ENCODE data around the gene RNF10. TPM values are rescaled to one million over a fixed set of nuclear protein-coding genes. Genes with fewer than 3 reads are reported as not detected.
A peak's percentile ranks its signal among the peaks of the same experiment; 100 is the strongest.

The RNF10 gene
- total and polyA plus RNA-seq, 9 of the 15 experiments (the other 6 are each of a cell fraction or from before 2014, with no cell fraction given) = 43.0 to 139 (median 80.1) TPM

DNA sequence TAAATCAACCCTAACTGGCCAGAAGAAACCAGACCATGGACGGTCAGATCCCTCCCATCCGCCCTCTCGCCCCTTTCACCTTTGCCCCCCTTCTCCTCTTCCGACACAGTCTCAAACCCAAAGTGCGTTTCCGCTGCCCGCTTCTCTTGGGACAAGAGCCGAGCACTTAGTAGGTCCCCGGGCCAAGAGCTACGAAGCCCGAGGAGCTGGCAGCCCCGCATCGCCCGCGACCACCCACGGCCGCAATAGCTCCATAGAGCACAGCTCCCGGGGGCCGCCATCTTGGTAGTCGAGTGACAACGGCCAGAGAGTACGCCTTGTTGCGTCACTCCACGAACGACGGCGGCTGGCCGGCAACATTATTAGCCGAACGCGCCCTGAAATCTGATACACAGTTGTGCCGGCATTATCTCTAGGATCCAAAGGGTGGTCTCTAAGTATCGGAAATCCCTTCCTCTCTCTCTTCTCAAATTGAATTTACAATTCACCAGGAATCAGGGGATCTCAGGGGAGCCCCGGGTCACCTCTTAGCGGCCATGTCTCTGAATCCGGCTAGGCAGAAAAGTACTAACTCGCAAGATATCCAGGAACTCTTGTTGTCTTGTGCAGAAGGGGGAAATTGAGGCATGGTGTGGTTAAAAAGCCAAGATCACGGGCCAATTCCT is 5.2 kb upstream of the RNF10 start, which contains the start of gene COQ5 (continued):
- TF ChIP-seq, protein P1, sequence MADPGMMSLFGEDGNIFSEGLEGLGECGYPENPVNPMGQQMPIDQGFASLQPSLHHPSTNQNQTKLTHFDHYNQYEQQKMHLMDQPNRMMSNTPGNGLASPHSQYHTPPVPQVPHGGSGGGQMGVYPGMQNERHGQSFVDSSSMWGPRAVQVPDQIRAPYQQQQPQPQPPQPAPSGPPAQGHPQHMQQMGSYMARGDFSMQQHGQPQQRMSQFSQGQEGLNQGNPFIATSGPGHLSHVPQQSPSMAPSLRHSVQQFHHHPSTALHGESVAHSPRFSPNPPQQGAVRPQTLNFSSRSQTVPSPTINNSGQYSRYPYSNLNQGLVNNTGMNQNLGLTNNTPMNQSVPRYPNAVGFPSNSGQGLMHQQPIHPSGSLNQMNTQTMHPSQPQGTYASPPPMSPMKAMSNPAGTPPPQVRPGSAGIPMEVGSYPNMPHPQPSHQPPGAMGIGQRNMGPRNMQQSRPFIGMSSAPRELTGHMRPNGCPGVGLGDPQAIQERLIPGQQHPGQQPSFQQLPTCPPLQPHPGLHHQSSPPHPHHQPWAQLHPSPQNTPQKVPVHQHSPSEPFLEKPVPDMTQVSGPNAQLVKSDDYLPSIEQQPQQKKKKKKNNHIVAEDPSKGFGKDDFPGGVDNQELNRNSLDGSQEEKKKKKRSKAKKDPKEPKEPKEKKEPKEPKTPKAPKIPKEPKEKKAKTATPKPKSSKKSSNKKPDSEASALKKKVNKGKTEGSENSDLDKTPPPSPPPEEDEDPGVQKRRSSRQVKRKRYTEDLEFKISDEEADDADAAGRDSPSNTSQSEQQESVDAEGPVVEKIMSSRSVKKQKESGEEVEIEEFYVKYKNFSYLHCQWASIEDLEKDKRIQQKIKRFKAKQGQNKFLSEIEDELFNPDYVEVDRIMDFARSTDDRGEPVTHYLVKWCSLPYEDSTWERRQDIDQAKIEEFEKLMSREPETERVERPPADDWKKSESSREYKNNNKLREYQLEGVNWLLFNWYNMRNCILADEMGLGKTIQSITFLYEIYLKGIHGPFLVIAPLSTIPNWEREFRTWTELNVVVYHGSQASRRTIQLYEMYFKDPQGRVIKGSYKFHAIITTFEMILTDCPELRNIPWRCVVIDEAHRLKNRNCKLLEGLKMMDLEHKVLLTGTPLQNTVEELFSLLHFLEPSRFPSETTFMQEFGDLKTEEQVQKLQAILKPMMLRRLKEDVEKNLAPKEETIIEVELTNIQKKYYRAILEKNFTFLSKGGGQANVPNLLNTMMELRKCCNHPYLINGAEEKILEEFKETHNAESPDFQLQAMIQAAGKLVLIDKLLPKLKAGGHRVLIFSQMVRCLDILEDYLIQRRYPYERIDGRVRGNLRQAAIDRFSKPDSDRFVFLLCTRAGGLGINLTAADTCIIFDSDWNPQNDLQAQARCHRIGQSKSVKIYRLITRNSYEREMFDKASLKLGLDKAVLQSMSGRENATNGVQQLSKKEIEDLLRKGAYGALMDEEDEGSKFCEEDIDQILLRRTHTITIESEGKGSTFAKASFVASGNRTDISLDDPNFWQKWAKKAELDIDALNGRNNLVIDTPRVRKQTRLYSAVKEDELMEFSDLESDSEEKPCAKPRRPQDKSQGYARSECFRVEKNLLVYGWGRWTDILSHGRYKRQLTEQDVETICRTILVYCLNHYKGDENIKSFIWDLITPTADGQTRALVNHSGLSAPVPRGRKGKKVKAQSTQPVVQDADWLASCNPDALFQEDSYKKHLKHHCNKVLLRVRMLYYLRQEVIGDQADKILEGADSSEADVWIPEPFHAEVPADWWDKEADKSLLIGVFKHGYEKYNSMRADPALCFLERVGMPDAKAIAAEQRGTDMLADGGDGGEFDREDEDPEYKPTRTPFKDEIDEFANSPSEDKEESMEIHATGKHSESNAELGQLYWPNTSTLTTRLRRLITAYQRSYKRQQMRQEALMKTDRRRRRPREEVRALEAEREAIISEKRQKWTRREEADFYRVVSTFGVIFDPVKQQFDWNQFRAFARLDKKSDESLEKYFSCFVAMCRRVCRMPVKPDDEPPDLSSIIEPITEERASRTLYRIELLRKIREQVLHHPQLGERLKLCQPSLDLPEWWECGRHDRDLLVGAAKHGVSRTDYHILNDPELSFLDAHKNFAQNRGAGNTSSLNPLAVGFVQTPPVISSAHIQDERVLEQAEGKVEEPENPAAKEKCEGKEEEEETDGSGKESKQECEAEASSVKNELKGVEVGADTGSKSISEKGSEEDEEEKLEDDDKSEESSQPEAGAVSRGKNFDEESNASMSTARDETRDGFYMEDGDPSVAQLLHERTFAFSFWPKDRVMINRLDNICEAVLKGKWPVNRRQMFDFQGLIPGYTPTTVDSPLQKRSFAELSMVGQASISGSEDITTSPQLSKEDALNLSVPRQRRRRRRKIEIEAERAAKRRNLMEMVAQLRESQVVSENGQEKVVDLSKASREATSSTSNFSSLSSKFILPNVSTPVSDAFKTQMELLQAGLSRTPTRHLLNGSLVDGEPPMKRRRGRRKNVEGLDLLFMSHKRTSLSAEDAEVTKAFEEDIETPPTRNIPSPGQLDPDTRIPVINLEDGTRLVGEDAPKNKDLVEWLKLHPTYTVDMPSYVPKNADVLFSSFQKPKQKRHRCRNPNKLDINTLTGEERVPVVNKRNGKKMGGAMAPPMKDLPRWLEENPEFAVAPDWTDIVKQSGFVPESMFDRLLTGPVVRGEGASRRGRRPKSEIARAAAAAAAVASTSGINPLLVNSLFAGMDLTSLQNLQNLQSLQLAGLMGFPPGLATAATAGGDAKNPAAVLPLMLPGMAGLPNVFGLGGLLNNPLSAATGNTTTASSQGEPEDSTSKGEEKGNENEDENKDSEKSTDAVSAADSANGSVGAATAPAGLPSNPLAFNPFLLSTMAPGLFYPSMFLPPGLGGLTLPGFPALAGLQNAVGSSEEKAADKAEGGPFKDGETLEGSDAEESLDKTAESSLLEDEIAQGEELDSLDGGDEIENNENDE (IDR thresholded peaks at IDR 0.05; ENCODE audit: low read depth, low read length) = no peak
- no peak for TF ChIP-seq CHD2 (IDR thresholded peaks at IDR 0.05; ENCODE audit: low read depth, low read length)
- no peak for TF ChIP-seq NCOA6 (IDR thresholded peaks at IDR 0.05)
- TF ChIP-seq ZBTB34 (CRISPR knock-in tag; IDR thresholded peaks at IDR 0.05) = no peak
- TF ChIP-seq MCM3 (IDR thresholded peaks at IDR 0.05) = no peak
- TF ChIP-seq, protein P2, sequence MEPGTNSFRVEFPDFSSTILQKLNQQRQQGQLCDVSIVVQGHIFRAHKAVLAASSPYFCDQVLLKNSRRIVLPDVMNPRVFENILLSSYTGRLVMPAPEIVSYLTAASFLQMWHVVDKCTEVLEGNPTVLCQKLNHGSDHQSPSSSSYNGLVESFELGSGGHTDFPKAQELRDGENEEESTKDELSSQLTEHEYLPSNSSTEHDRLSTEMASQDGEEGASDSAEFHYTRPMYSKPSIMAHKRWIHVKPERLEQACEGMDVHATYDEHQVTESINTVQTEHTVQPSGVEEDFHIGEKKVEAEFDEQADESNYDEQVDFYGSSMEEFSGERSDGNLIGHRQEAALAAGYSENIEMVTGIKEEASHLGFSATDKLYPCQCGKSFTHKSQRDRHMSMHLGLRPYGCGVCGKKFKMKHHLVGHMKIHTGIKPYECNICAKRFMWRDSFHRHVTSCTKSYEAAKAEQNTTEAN (CRISPR knock-in tag; IDR thresholded peaks at IDR 0.05) = no peak
- TF ChIP-seq FIP1L1 (IDR thresholded peaks at IDR 0.05; ENCODE audit: low read depth, low read length, poor library complexity, severe bottlenecking) = no peak
- TF ChIP-seq ZNF354B (CRISPR knock-in tag; IDR thresholded peaks at IDR 0.05) = no peak
- TF ChIP-seq SIX5 (IDR thresholded peaks at IDR 0.05; ENCODE audit: borderline replicate concordance in 1 of 2, insufficient read depth in 1 of 2, low read depth in 1 of 2, low read length in 2 of 2) = 0 out of 4 replicates have a peak, but pooled peaks of 1 of the 2 experiments have one; percentile 32
- no peak for TF ChIP-seq HNRNPK (IDR thresholded peaks at IDR 0.05; ENCODE audit: low read depth, low read length, poor library complexity, severe bottlenecking)
- no peak for TF ChIP-seq PPARD (CRISPR knock-in tag; IDR thresholded peaks at IDR 0.05)
- TF ChIP-seq DACH1 (IDR thresholded peaks at IDR 0.05; ENCODE audit: partially characterized antibody) = peak; percentile 62
- TF ChIP-seq GABPB1 (CRISPR knock-in tag; IDR thresholded peaks at IDR 0.05) = peak; percentile 74; the same call in 1 of the 2 replicates
- TF ChIP-seq LEF1 (IDR thresholded peaks at IDR 0.05) = peak; percentile 46; the same call in 1 of the 2 replicates
- TF ChIP-seq ZNF561 (CRISPR knock-in tag; conservative IDR thresholded peaks at IDR 0.05) = no peak

All from K562 (cell line).